ENCODE data around the gene ALOX5AP. TPM values are rescaled to one million over a fixed set of nuclear protein-coding genes. Genes with fewer than 3 reads are reported as not detected.

The ALOX5AP gene
- total RNA-seq, 1 experiment from 2014 or later = 1.1 TPM

DNA sequence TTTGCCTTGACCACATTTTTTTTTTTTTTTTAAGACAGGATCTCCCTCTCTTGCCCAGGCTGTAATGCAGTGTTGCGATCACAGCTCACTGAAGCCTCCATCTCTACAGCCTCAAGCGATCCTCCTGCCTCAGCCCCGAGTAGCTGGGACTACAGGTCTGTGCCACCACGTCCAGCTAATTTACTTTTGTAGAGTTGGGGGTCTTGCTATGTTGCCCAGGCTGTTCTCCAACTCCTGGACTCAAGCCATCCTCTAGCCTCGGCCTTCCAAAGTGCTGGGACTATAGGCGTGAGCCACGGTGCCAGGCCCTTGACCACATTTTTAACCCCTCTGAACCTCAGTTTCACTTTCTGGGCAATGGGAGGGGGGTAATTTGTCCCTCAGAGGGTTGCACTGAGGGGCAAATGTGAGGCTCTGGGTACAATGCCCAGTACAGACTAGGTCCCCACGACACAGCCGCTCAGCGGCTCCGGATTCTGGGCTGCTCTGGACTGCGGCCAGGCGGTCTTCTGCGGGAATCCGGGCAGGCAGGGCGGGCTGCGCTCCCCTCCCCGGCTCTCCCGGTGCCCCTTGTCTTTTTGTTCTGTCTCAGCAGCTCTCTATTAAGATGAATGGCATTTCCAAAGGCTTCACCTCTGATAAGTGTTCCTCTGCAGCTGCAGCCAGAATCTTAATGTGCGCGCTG is 3.8 kb upstream of the ALOX5AP start:
- TF ChIP-seq, protein P1, sequence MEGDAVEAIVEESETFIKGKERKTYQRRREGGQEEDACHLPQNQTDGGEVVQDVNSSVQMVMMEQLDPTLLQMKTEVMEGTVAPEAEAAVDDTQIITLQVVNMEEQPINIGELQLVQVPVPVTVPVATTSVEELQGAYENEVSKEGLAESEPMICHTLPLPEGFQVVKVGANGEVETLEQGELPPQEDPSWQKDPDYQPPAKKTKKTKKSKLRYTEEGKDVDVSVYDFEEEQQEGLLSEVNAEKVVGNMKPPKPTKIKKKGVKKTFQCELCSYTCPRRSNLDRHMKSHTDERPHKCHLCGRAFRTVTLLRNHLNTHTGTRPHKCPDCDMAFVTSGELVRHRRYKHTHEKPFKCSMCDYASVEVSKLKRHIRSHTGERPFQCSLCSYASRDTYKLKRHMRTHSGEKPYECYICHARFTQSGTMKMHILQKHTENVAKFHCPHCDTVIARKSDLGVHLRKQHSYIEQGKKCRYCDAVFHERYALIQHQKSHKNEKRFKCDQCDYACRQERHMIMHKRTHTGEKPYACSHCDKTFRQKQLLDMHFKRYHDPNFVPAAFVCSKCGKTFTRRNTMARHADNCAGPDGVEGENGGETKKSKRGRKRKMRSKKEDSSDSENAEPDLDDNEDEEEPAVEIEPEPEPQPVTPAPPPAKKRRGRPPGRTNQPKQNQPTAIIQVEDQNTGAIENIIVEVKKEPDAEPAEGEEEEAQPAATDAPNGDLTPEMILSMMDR (IDR thresholded peaks at IDR 0.05; ENCODE audit: insufficient read depth in 1 of 2, low read depth in 1 of 2, low read length in 1 of 2, severe bottlenecking in 1 of 2, unreplicated experiment in 1 of 2) = no peak
- Histone ChIP-seq H3K4me3 (ENCODE audit: low read depth, low read length) (no peak overlapping the region), H3K27me3 (replicated peaks; ENCODE audit: control insufficient read depth, insufficient read depth, low read length) (no peaks in the 10 kb centered on the region), H3K9me3 (no peaks in the 10 kb centered on the region), H3K4me1 (peaks cover 12% of the 10 kb centered on the region; the same call in 1 of the 2 replicates), H3K36me3 (ENCODE audit: control insufficient read depth, insufficient read depth, low read length) (no peaks in the 10 kb centered on the region)
- no peaks in the 10 kb centered on the region for H3K27me3 Mint-ChIP-seq (ENCODE audit: insufficient read depth, unreplicated experiment)
- no peak overlapping the region for H3K4me3 Mint-ChIP-seq (ENCODE audit: unreplicated experiment)
- intact Hi-C loops (cut with micrococcal nuclease; ENCODE audit: unreplicated experiment) = no loop called here
- H3K4me1 Mint-ChIP-seq (ENCODE audit: low read depth, unreplicated experiment) = no peaks in the 10 kb centered on the region
- no peak for DNase-seq
- no peaks in the 10 kb centered on the region for H3K9me3 Mint-ChIP-seq (ENCODE audit: unreplicated experiment)
- POLR2A ChIA-PET = no interaction called here
- no peak overlapping the region for H3K27ac Mint-ChIP-seq (ENCODE audit: unreplicated experiment)
- BruUV-seq (replicated peaks) = no TSS peak
- H3K36me3 Mint-ChIP-seq (ENCODE audit: insufficient read depth, unreplicated experiment) = no peaks in the 10 kb centered on the region
- CTCF ChIA-PET = no interaction called here

DNA sequence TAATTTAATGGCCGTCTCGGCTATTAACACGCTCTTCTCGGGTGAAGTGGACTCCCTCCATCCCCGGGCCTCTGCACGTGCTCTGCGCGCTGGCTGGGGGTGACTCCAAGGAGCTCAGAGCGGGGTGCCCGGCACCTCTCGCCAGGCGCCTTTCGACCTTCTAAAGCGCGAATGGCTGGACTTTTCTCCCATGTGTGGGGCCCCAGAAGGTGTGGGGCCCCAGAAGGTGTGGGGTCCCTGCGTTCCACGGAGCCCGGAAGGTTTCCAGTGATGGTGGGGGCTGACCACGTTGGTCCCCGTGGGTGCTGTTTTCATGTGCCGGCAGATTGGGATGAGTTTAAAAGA is 3.3 kb upstream of the ALOX5AP start:
- Histone ChIP-seq H3K9me3 (no peaks in the 10 kb centered on the region), H3K27me3 (replicated peaks; ENCODE audit: control insufficient read depth, insufficient read depth, low read length) (no peaks in the 10 kb centered on the region), H3K4me1 (peaks cover 12% of the 10 kb centered on the region; the same call in 1 of the 2 replicates), H3K36me3 (ENCODE audit: control insufficient read depth, insufficient read depth, low read length) (no peaks in the 10 kb centered on the region), H3K4me3 (ENCODE audit: low read depth, low read length) (no peak overlapping the region)
- DNase-seq = no peak
- Mint-ChIP-seq H3K27me3 (ENCODE audit: insufficient read depth, unreplicated experiment) (no peaks in the 10 kb centered on the region), H3K4me1 (ENCODE audit: low read depth, unreplicated experiment) (no peaks in the 10 kb centered on the region), H3K9me3 (ENCODE audit: unreplicated experiment) (no peaks in the 10 kb centered on the region), H3K27ac (ENCODE audit: unreplicated experiment) (no peak overlapping the region), H3K4me3 (ENCODE audit: unreplicated experiment) (no peak overlapping the region), H3K36me3 (ENCODE audit: insufficient read depth, unreplicated experiment) (no peaks in the 10 kb centered on the region)
- CTCF ChIA-PET = no interaction called here
- intact Hi-C loops (cut with micrococcal nuclease; ENCODE audit: unreplicated experiment) = no loop called here
- TF ChIP-seq, protein P1 (IDR thresholded peaks at IDR 0.05; ENCODE audit: insufficient read depth in 1 of 2, low read depth in 1 of 2, low read length in 1 of 2, severe bottlenecking in 1 of 2, unreplicated experiment in 1 of 2) = no peak
- no TSS peak for BruUV-seq (replicated peaks)
- POLR2A ChIA-PET = no interaction called here

DNA sequence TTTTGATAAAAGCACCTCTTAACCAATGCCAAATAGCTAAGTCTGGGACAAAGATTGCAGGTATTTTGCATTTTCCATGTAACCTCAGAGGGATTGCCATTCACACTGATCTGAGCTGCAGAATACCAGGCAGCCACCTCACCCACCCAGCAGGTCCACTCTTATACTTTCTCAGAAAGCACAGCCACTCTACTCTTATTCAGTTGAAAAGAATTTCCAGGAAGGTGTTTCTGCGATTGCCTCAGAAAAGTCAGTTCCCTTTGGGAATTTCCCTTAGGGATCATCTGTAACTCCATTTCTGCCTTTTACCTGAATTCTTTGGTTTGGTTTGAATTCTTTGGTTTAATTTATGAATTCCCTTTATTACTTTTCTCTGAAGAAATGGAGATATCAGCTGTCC is 904 bp upstream of the ALOX5AP start:
- no peak for DNase-seq
- Histone ChIP-seq H3K9me3 (no peaks in the 10 kb centered on the region), H3K27me3 (replicated peaks; ENCODE audit: control insufficient read depth, insufficient read depth, low read length) (no peaks in the 10 kb centered on the region), H3K4me3 (ENCODE audit: low read depth, low read length) (no peak overlapping the region), H3K4me1 (peaks cover 14% of the 10 kb centered on the region), H3K36me3 (ENCODE audit: control insufficient read depth, insufficient read depth, low read length) (no peaks in the 10 kb centered on the region)
- intact Hi-C loops (cut with micrococcal nuclease; ENCODE audit: unreplicated experiment) = no loop called here
- Mint-ChIP-seq H3K4me1 (ENCODE audit: low read depth, unreplicated experiment) (no peaks in the 10 kb centered on the region), H3K9me3 (ENCODE audit: unreplicated experiment) (no peaks in the 10 kb centered on the region), H3K27me3 (ENCODE audit: insufficient read depth, unreplicated experiment) (no peaks in the 10 kb centered on the region), H3K36me3 (ENCODE audit: insufficient read depth, unreplicated experiment) (no peaks in the 10 kb centered on the region), H3K4me3 (ENCODE audit: unreplicated experiment) (no peak overlapping the region), H3K27ac (ENCODE audit: unreplicated experiment) (no peak overlapping the region)
- POLR2A ChIA-PET = no interaction called here
- TF ChIP-seq, protein P1 (IDR thresholded peaks at IDR 0.05; ENCODE audit: insufficient read depth in 1 of 2, low read depth in 1 of 2, low read length in 1 of 2, severe bottlenecking in 1 of 2, unreplicated experiment in 1 of 2) = no peak
- CTCF ChIA-PET = no interaction called here
- BruUV-seq (replicated peaks) = no TSS peak
